GM12878 (cell line): ENCODE results near the gene REEP5. TPM values are rescaled to one million over a fixed set of nuclear protein-coding genes. Genes with fewer than 3 reads are reported as not detected.
A peak's percentile ranks its signal among the peaks of the same experiment; 100 is the strongest.
"Not testable (repeated sequence)": the region's sequence is repeated elsewhere in the genome, so short reads cannot be mapped to it uniquely, and the experiment has no call there.

ENCODE experiments used
- ATAC-seq: fragments of 200-7000 bp; cut with Tn5 transposase; 3 replicates; pipeline ENCODE4 v1.9.1; 2020; ENCODE audit warnings: mild to moderate bottlenecking, moderate library complexity
- BruUV-seq: library from RNA; stranded (reverse); fragments of 400-500 nt; replicated peaks from 2 replicates; lab custom pipeline; 2021; lab: Mats Ljungman, UMichigan
- CTCF ChIA-PET: fragments of 300-600 bp; sonication (Branson Sonifier 250); formaldehyde crosslinking; extraction: SDS; loops from one replicate; lab custom pipeline; 2021; ENCODE audit warnings: inconsistent platforms; lab: Yijun Ruan, JAX
- POLR2A ChIA-PET: fragments of 350-600 bp; formaldehyde crosslinking; extraction: SDS; loops from one replicate; lab custom pipeline; 2021; ENCODE audit warnings: inconsistent platforms; lab: Charles Lee
- RAD21 ChIA-PET: fragments of 300-600 bp; sonication (Branson Sonifier 250); formaldehyde crosslinking; loops from one replicate; lab custom pipeline; 2023; ENCODE audit warnings: antibody characterized with exemption; ENCODE audit not compliant: unreplicated experiment; lab: Charles Lee
- SMC1A ChIA-PET: fragments of 300-600 bp; sonication (Branson Sonifier 250); formaldehyde crosslinking; loops from one replicate; lab custom pipeline; 2023; ENCODE audit not compliant: unreplicated experiment, uncharacterized antibody; lab: Charles Lee
- DNase-seq: peaks from one replicate; pipeline ENCODE4 v3.0.0-alpha.2; 2011; ENCODE audit warnings: low read depth, low spot score
- FAIRE-seq: peaks from 3 replicates; lab custom pipeline; 2011; peaks lifted over from hg19 to GRCh38; lab: Jason Lieb, UNC
- H2AFZ ChIP-seq: 2 replicates; pipeline ENCODE4 v1.6.0; 2011; ENCODE audit warnings: low read depth, low read length, control low read depth; ENCODE audit not compliant: control insufficient read depth
- H3K27ac ChIP-seq: 2 replicates; pipeline ENCODE4 v1.5.1; 2011; ENCODE audit warnings: control low read depth; ENCODE audit not compliant: control insufficient read depth, insufficient read depth
- H3K27me3 ChIP-seq, 2 experiments: replicated peaks in 1 of 2; 2 replicates each; pipeline versions ENCODE4 v1.6.0 to v1.6.1; 2011; ENCODE audit warnings: low read length in 1 of 2; ENCODE audit not compliant: control insufficient read depth in 2 of 2, insufficient read depth in 2 of 2
- H3K36me3 ChIP-seq, 2 experiments: 2 replicates each; pipeline ENCODE4 v1.5.1; 2011; ENCODE audit warnings: low read length in 1 of 2; ENCODE audit not compliant: control insufficient read depth in 2 of 2, insufficient read depth in 2 of 2
- H3K4me1 ChIP-seq: 2 replicates; pipeline ENCODE4 v1.6.1; 2011; ENCODE audit warnings: mild to moderate bottlenecking, low read length, moderate library complexity, mixed read lengths; ENCODE audit not compliant: control insufficient read depth, insufficient read depth
- H3K4me2 ChIP-seq: 2 replicates; pipeline ENCODE4 v1.6.0; 2011; ENCODE audit warnings: control low read depth; ENCODE audit not compliant: control insufficient read depth, insufficient read depth
- H3K4me3 ChIP-seq: fragments of 200-600 bp; sonication (generic); 2 replicates; pipeline ENCODE4 v1.5.1; 2016
- H3K79me2 ChIP-seq: 2 replicates; pipeline ENCODE4 v1.6.0; 2011; ENCODE audit warnings: low read length; ENCODE audit not compliant: control insufficient read depth, insufficient read depth
- H3K9ac ChIP-seq: 2 replicates; pipeline ENCODE4 v1.8.0; 2011; ENCODE audit warnings: low read length, control low read depth, mixed read lengths; ENCODE audit not compliant: control insufficient read depth, insufficient read depth
- H3K9me3 ChIP-seq: replicated peaks from 3 replicates; pipeline ENCODE4 v1.5.1; 2011; ENCODE audit warnings: mild to moderate bottlenecking, low read length; ENCODE audit not compliant: control insufficient read depth, insufficient read depth
- H4K20me1 ChIP-seq: 2 replicates; pipeline ENCODE4 v1.6.0; 2011; ENCODE audit not compliant: control insufficient read depth, insufficient read depth
- BHLHE40 ChIP-seq, 2 experiments: fragments of 450-650 bp in 1 of 2; IDR thresholded peaks; 2 replicates each; pipeline ENCODE4 v1.6.1; 2011 to 2017; ENCODE audit warnings: low read depth in 2 of 2, borderline replicate concordance in 1 of 2, improper control_type of control experiment in 1 of 2, low read length in 1 of 2, mild to moderate bottlenecking in 1 of 2
- KAT2A ChIP-seq: conservative IDR thresholded peaks from 2 replicates; pipeline ENCODE4 v1.6.1; 2011; ENCODE audit warnings: low read depth, low read length; ENCODE audit not compliant: control insufficient read depth
- ZNF207 ChIP-seq: fragments of 450-650 bp; IDR thresholded peaks from 2 replicates; pipeline ENCODE4 v1.6.1; 2014; ENCODE audit warnings: antibody characterized with exemption, mild to moderate bottlenecking, borderline replicate concordance
- WGBS: methylation state at CpG from one replicate; pipeline ENCODE4 v1.1.6; 2016; ENCODE audit warnings: low lambda C conversion rate; ENCODE audit not compliant: insufficient replicate concordance, insufficient coverage; ENCODE audit errors: missing lambda C conversion rate; 5-methylcytosine and 5-hydroxymethylcytosine counted together
- in situ Hi-C: fragments of 300-500 bp; cut with MboI; formaldehyde crosslinking; loops from 9 replicates; pipeline ENCODE4 v1.14.3; 2018; ENCODE audit warnings: mixed read lengths
- intact Hi-C: fragments of 100-400 bp; cut with micrococcal nuclease; formaldehyde crosslinking; loops from one replicate; pipeline ENCODE4 v1.14.2; 2022; ENCODE audit not compliant: unreplicated experiment
- polyA plus RNA-seq, 11 experiments: library from polyadenylated mRNA; depleted of rRNA in 4 of 11; unstranded in 6 of 11; stranded (reverse) in 5 of 11; fragments of >200 nt; fragmentation: Nextera tagmentation in 4 of 11; fragmentation: Illumina TruSeq in 1 of 11; extraction: Ambion mirVana in 4 of 11; extraction: Trizol in 1 of 11; gene quantifications; 1 replicate in 1 of 11; 2 replicates in 10 of 11; pipeline versions ENCODE4 v1.2.1 to v1.2.3, GENCODE V29; 2011 to 2016; ENCODE audit warnings: inconsistent platforms in 2 of 11, missing spikeins in 2 of 11, low read depth in 1 of 11
- total RNA-seq, 4 experiments: library from RNA; depleted of rRNA in 3 of 4; stranded (reverse); fragments of >200 nt in 3 of 4; fragmentation: Illumina TruSeq in 1 of 4; extraction: Trizol in 1 of 4; gene quantifications; 2 replicates each; pipeline versions ENCODE4 v1.2.1 to v1.2.3, GENCODE V29; 2013 to 2021
- TF ChIP-seq, protein P1 (sequence below): fragments of 450-650 bp; IDR thresholded peaks from 2 replicates; pipeline ENCODE4 v1.6.1; 2014; ENCODE audit warnings: mild to moderate bottlenecking

REEP5 gene
- total and polyA plus RNA-seq, 10 of the 15 experiments (the other 5 are each of a cell fraction or from before 2014, with no cell fraction given): 30.5 to 211 (median 113) TPM

DNA sequence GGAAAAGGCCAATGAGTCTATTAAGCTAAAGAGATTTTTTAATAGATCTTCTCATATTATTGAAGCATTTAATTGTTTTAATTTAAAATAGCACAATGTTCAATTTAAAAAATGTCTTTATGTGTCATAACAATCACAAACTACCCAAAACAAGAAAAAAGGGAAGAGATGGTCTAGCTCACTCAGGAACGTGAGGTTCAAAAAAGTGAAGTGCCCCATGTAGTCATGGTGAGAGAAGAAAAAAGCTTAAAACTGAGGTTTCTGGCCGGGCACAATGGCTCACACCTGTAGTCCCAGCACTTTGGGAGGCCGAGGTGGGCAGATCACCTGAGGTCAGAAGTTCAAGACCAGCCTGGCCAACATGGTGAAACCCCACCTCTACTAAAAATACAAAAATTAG is 17.0 kb downstream of the REEP5 start:
- RAD21 ChIA-PET: interaction anchor here (2.1 to 2.2 kb wide), 2 partner anchors 10 to 22 kb away, joined by 5 read pairs; no protein-coding TSS in a partner anchor

DNA sequence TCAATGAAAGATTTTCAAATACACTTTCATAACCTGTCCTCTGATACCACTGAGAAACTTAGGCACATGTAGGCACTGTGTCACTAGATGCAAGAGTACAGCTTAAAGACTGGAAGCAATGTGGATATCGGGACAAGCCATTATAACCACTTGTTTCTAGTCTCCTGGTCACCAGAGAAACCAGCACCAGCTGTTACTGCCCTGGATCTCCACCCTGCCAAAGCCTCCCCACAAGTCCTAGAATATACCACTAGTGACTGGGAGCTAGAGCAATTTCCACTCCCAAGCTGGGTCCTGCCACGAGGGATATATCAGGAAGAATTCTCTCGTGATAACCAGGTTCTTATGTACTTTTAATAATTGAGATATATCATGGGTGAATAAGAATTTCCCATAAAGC is 19.5 kb downstream of the REEP5 start:
- TF ChIP-seq, protein P1, sequence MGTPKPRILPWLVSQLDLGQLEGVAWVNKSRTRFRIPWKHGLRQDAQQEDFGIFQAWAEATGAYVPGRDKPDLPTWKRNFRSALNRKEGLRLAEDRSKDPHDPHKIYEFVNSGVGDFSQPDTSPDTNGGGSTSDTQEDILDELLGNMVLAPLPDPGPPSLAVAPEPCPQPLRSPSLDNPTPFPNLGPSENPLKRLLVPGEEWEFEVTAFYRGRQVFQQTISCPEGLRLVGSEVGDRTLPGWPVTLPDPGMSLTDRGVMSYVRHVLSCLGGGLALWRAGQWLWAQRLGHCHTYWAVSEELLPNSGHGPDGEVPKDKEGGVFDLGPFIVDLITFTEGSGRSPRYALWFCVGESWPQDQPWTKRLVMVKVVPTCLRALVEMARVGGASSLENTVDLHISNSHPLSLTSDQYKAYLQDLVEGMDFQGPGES: no peak
- no peak for TF ChIP-seq KAT2A
- TF ChIP-seq ZNF207: no peak
- H3K79me2 ChIP-seq: peaks cover 3% of the 10 kb centered on the region
- H3K36me3 ChIP-seq: peaks cover 2 to 16% of the 10 kb centered on the region in 2 experiments
- ChIA-PET POLR2A (interaction anchor here (0.7 to 1.8 kb wide), 3 partner anchors 11 to 20 kb away, joined by 4 to 5 read pairs (median 4); no protein-coding TSS in a partner anchor), CTCF (interaction anchor here (1.1 to 2.2 kb wide), 3 partner anchors 9 to 34 kb away, joined by 3 to 5 read pairs (median 5); no protein-coding TSS in a partner anchor), SMC1A (interaction anchor here (1.0 to 4.9 kb wide), 6 partner anchors 9 to 136 kb away, joined by 3 to 29 read pairs (median 4); no protein-coding TSS in a partner anchor), RAD21 (no interaction called here)
- H2AFZ ChIP-seq: no peak overlapping the region
- DNase-seq (no peak), ATAC-seq (no peak), FAIRE-seq (no peak)
- no peak overlapping the region for H3K27ac ChIP-seq
- WGBS: 84% methylated on average over 3 of the region's 3 CpGs
- no TSS peak for BruUV-seq
- no peak overlapping the region for H3K4me3 ChIP-seq
- no peaks in the 10 kb centered on the region for H3K27me3 ChIP-seq
- H3K4me1 ChIP-seq: peaks cover 4% of the 10 kb centered on the region; the same call in 1 of the 2 replicates
- H3K9ac ChIP-seq: no peak overlapping the region
- in situ Hi-C loops: no loop called here
- H4K20me1 ChIP-seq: no peaks in the 10 kb centered on the region
- no peaks in the 10 kb centered on the region for H3K9me3 ChIP-seq
- H3K4me2 ChIP-seq: no peak overlapping the region
- intact Hi-C loops: no loop called here

More for the DNA sequence above, 17.0 kb downstream of the REEP5 start:
- H3K4me3 ChIP-seq, intact Hi-C loops, H3K27ac ChIP-seq, H3K9ac ChIP-seq, BruUV-seq, H3K4me2 ChIP-seq, DNase-seq, H3K27me3 ChIP-seq, H3K9me3 ChIP-seq, H2AFZ ChIP-seq, H3K4me1 ChIP-seq, in situ Hi-C loops, H3K79me2 ChIP-seq, H4K20me1 ChIP-seq, FAIRE-seq, ATAC-seq: not testable (repeated sequence)
- SMC1A ChIA-PET: interaction anchor here (0.9 to 4.9 kb wide), 7 partner anchors 9 to 81 kb away, joined by 3 to 29 read pairs (median 4); no protein-coding TSS in a partner anchor
- 76% methylated on average over 3 of the region's 3 CpGs for WGBS
- CTCF ChIA-PET: interaction anchor here (0.7 to 2.7 kb wide), 7 partner anchors 10 to 480 kb away, joined by 3 to 16 read pairs (median 6); partner anchors contain the start of gene REEP5
- POLR2A ChIA-PET: interaction anchor here (0.9 to 1.3 kb wide), 2 partner anchors 10 to 57 kb away, joined by 3 to 4 read pairs; no protein-coding TSS in a partner anchor
- TF ChIP-seq BHLHE40 (IDR thresholded peaks at IDR 0.05; ENCODE audit: borderline replicate concordance in 1 of 2, low read depth in 2 of 2, low read length in 1 of 2): peak in 1 of 2 experiments; percentile 11; a peak in 1 of 4 replicates
- peaks cover 4 to 10% of the 10 kb centered on the region in 2 experiments for H3K36me3 ChIP-seq
